Stromal cell of bone marrow (primary cell): ENCODE measurements around the gene ABCB8.
A peak's percentile ranks its signal among the peaks of the same experiment; 100 is the strongest.
"Not testable (repeated sequence)": the region's sequence is repeated elsewhere in the genome, so short reads cannot be mapped to it uniquely, and the experiment has no call there.

Experiments
- DNase-seq: peaks from one replicate; pipeline ENCODE4 v3.0.0-alpha.2; 2012; ENCODE audit warnings: low read depth

ABCB8 gene

DNA sequence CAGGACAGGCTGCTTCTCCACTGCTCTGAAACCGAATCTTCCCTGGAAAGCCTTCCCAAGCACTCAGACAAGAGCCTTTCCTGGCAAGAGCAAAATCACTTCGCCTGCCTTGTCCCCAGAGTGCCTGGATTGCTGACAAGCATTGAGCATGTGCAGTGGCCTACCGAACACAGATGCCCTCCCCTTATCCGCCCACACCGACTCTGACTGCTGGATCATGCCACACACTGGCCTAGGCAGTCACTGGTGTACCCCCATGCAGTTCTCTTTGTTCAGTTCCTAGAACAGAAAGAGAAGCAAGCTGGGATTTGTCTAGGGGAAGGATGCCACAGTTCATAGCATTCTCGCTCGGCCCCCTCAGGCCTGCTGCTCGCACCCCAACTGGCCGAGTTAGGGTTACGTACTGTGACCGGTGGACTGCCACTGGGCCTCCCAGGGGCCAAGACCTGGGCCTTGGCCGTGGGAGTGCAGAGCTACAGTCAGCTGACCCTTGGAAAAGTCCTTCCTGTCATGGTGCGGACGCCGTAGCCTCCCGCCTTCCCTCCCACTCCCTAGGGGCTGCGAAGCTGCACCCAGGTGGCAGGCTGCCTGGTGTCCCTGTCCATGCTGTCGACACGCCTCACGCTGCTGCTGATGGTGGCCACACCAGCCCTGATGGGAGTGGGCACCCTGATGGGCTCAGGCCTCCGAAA, 6.9 kb downstream of the ABCB8 start:
- no peak for DNase-seq

DNA sequence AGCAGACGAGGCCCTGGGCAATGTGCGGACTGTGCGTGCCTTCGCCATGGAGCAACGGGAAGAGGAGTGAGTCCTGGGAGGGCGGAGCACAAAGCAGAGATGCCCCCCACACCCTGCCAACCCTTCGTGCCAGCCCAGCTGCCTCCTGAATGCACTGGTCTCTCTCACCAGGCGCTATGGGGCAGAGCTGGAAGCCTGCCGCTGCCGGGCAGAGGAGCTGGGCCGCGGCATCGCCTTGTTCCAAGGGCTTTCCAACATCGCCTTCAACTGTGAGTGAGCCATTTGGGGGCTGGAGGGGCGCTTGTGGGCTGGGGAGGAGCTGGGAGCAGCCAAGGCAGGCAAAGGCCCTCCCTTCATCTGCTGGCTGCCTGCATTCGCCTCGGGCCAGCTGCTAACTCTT, 7.7 kb downstream of the ABCB8 start:
- DNase-seq: no peak

DNA sequence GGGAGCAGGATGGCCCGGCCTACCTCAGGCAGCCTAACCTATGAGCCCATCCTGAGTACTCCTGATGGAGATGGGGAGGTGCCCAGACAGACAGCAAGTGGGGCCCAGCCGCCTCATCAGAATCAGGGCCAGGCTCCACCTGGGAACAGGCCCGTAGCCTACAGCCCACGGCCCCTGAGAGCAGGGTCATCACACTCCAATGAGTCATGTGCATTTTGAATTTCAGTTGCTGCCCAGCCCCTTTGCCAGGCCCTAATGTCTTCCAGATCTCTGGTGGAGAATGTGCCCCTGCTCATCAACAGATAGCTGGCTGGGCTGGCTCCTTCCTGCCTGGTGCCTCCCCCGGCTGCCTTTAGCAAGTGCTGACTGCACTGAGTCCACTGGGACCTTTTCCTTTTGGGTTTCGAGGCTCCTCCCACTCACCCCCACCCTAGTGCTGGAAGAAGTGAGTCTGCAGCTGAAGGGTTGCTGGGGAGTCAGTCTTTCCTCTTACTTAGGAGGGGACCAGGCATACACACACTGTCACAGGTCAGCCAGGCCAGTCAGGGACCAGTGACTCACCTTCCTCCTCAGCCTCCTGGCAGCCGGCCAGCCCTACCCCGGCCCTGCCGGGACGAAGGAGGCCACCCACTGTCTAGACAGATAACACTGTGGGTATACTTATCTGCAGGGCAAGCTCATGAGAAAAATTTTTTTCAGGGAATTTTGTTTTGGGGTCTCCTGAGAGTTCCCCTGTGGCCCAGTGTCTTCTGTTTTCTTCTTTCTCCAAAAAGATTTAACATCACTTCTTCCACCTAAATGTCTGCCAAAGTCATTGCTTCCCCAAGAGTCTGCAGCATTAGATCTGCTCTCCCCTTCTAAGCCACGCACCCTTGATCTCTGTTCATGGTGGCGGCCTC, 10.9 kb downstream of the ABCB8 start:
- DNase-seq: peak; percentile 94

DNA sequence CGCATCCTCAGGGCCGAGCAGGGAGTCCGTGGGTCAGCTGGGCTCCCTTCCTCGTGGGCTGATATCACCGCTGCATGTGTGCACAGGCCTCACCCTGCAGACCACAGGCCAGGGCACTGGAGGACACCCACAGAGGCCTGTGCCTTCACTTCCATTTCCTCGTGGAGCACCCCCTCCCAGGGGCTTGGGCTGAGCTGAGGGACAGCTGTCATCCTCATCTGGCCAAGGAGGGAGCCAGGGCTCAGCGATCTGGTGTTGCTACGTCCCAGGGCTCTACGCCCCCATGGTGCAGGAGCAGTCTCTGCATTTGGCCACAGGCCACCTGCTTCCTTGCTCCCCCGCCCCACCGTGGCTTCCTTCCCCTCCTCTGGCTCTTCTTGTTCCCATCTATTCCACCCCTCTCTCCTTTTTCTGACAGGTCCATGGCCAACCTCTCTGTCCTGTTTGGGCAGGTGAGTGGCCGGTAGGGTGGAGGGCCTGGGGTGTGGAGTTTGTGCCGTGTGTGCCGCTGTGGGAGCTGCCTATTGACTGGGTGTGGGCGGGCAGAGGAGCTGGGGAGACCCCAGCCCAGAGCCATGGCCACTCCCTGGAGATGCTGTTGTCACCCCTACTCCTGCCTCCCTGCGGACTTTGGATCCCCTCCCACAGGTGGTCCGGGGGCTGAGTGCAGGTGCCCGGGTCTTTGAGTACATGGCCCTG, 11.7 kb downstream of the ABCB8 start:
- DNase-seq: no peak

DNA sequence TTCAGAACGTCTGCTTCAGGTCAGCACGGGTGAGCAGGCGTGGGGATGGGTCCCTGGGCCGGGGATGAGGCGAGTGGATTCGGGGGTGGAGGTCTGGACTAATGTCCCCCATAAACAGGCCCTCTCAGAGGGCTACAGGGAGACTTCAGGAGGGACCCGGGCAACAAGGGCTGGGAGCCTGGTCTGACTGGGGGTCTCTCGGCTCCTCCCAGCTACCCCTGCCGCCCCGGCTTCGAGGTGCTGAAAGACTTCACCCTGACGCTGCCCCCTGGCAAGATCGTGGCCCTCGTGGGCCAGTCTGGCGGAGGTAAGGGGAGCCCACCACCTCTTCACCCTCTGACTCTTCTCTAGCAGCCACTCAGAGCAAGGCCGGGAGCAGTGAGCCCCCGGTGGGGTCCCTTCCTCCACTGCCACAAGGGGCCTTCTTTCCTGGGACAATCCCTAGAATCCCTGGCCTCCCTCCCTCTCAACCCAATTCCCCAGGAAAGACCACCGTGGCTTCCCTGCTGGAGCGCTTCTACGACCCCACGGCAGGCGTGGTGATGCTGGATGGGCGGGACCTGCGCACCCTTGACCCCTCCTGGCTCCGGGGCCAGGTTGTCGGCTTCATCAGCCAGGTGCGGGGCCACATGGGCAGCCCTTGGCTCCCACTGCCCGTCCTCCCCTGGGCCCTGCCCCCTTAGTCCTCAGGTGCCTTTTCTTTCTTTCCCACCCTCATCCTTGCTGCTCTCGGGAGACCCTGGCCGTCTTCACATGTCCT, 12.5 kb downstream of the ABCB8 start:
- DNase-seq: no peak

DNA sequence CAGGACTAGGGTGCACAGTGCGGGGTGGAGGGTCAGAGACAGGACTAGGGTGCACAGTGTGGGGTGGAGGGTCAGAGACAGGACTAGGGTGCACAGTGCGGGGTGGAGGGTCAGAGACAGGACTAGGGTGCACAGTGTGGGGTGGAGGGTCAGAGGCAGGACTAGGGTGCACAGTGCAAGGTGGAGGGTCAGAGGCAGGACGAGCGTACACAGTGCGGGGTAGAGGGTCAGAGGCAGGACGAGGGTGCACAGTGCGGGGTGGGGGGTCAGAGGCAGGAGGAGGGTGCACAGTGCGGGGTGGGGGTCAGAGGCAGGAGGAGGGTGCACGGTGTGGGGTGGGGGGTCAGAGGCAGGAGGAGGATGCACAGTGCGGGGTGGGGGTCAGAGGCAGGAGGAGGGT, 15.2 kb downstream of the ABCB8 start:
- not testable (repeated sequence) for DNase-seq

DNA sequence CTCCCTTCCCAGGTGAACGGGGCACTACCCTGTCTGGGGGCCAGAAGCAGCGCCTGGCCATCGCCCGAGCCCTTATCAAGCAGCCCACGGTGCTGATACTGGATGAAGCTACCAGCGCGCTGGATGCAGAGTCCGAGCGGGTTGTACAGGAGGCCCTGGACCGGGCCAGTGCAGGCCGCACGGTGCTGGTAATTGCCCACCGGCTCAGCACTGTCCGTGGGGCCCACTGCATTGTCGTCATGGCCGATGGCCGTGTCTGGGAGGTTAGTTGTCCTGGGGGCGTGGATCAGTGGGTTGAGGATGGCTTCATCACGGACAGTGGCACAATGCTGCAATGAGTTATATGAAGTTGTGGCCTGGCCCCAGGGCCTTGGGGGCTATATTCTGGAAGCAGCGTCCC, 15.7 kb downstream of the ABCB8 start:
- no peak for DNase-seq

DNA sequence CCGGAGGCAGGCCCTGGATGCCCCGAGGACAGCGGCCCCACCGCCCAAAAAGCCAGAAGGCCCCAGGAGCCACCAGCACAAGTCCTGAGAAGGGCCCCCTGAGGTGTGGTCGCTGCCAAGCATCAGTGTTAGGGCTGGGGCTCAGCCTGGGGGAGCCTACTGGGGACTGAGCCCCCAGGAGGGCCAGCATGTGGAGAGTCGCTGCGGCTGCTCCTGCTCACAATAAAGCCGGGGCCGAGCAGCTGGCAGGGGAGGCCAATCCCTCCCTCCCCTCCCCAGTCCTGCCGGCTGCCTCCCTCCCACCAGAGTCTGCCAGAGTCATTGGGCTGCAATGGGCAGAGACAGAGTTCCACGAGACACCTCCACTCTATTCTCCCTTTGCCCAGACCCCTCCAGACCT, 17.0 kb downstream of the ABCB8 start:
- no peak for DNase-seq

DNA sequence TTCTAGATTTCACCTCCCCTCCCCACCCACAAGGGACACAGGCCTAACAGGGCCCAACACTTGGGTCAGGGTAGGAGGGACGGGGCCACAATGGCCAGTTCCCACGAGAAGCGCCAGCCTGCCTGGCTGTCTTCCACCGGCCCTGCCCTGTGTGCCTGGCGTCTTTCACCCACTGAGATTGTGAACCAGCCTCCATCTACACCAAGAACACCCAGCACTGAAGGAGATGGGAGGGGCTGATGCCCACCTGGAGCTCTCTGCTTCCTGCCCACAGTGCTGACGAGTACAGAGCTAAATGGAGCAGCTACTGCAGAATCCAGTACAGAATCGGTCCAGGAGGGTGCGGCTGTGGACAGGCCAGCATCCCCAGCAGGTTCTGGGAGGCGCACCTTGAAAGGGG, 17.7 kb downstream of the ABCB8 start:
- DNase-seq: no peak

DNA sequence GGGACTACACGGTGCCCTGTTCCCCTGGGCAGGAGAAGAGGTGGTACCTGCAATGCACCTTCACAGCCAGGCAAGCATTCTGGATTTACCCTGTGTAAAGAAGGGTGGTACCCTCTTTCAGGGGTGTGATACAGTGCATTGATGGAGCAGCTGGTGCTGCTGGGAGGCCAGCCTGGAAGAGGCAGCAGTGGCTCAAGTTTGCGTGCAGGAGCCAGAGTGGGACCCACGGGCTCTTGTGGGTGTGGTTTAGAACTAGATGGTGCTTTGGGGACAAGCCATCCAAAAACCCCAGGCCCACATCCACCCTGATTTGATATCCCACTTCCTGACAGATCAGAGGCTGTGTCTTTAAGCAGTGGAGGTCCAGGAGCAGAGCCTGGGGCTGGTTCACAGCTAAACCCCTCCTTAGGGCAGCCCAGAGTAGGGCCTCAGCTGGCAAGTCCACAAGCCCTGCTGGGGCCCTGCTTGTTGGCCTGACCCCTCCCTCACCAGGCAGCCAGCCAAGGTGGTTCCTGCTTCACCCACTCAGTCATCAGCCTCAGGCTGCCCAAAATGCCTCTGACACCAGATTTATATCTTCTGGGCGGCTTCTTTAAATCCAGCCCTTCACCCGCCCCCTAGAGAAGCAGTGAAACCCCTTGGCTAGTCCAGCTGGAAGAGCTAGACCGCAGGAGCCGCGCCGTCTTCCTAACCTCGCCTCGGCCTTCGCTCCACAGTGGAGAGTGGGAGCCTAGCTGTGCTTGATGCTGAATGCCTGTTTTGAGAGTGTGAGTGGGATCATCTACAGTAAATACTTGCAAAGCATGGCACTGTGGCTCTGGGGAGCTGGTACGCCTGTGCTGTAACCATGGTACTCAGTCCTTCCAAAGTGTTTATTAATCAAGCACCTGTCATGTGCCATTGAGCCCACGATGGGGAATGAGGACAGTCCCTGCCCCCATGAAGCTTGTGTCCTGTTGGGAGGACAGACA, 18.6 kb downstream of the ABCB8 start:
- peak; percentile 64 for DNase-seq

DNA sequence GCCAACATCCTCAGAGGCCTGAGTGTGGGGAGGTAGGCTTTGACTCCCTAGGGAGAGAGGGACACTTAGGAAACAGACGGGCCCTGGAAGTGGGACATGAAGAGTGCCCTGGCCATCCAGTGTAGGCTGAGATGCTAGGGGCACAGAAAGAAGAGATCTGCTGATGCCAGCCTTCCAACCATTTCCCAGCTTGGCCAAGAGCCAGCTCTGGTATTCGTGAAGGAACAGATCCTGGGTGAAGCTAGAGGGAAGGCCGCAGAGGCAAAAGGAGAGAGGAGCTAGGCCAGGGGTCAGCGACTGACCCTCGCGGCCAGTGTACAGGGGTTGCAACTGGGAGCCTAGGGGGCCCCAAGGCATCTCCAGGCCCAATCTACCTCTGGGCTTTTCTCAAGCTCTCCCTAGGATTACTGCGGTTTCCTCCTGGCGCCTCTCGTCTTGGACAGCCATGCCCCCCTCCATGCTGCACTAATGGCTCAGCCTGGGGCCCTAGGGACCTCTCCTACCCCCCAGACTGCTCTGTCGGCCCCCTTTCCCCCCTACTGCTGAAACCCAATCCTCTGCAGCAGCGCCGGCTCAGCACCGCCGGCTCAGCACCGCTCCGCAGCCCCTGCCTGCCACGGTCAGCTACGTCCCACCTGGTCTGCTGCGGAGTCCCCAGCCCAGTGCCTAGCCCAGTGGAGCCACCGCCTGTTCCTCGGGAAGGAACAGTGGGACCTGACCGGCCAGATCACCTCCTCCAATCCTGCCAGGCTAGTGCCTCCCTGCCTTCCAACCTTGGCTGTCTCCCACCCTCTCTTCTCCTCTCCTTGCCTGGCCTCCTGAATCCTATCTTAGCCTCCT, 19.9 kb downstream of the ABCB8 start, which contains the start of gene ASIC3:
ASIC3 (plus strand) TSS at position 556 of the 840 bp plus-strand sequence. CDS start 355 bp downstream, outside the sequence.
- DNase-seq: no peak

DNA sequence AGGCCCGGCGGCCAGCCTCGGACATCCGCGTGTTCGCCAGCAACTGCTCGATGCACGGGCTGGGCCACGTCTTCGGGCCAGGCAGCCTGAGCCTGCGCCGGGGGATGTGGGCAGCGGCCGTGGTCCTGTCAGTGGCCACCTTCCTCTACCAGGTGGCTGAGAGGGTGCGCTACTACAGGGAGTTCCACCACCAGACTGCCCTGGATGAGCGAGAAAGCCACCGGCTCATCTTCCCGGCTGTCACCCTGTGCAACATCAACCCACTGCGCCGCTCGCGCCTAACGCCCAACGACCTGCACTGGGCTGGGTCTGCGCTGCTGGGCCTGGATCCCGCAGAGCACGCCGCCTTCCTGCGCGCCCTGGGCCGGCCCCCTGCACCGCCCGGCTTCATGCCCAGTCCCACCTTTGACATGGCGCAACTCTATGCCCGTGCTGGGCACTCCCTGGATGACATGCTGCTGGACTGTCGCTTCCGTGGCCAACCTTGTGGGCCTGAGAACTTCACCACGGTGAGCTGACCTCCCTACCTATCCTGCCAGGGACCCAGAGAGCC, 20.7 kb downstream of the ABCB8 start:
- no peak for DNase-seq

DNA sequence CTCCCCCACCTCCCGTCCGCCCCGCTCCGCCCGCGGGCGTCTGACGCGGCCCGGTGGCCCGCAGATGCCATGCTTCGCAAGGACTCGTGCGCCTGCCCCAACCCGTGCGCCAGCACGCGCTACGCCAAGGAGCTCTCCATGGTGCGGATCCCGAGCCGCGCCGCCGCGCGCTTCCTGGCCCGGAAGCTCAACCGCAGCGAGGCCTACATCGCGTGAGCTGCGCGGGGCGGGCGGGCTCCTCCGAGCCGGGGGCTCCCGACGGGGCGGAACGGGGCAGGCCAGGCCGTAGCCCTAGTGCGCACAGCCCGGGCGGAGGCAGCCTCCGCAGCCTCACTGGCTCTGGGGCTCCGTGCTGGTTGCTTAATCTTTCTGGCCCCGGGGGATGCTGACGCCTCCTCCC, 22.9 kb downstream of the ABCB8 start:
- DNase-seq: no peak

DNA sequence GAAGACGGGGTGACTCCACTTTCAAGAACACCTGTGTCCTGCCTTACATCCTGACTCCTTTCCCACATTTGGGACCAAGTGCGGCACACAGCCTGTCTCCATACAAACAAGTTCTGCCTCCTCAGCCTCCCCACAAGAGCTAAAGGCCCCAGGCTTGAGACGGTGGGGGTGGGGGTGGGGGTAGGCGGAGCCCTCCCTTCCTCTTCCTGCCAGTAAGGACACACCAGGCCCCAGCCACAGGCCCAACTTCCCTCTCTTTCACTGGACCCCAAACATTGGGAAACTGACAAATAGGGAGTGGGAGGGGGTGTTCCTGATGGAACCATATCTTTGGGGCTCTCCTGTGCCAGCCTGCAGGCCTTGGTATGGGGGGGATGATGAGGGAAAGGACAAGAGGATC, 24.8 kb downstream of the ABCB8 start:
- DNase-seq: no peak

DNA sequence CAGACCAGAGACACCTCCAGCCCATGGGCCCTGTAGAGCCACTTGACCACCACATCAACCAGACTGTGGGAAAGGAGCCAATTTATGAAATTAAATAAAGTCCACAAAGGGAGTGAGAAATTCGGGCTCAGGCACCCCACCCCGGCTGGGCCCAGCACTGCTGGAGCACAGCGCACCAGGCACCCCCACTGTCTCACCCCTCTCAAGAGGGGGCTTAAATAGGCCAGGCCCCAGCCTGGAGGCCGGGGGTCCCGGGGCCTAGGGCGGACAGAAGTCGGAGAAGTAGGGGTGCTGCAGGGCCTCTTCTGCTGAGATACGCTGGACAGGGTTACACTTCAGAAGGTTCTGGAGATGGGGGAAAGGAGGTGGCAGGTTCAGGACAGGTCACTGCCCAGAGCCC, 25.5 kb downstream of the ABCB8 start:
- DNase-seq: no peak

DNA sequence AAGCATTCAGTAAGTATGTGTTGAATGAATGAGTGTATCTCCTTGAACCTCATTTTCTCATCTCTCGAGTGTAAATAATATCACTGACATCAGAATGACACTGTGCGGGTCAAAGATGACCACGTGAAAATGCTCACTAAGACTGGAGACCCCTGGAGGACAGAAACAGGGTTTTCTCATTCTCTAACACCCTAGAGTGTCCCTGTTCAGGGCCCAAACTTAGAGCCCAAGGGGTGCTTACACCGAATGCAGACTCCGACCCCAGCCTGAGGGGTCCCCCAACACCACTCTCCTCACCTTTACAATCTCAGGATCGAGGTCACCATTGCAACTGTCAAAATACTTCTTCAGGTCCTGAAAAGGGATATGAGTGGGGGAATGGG, 28.0 kb downstream of the ABCB8 start:
- no peak for DNase-seq

DNA sequence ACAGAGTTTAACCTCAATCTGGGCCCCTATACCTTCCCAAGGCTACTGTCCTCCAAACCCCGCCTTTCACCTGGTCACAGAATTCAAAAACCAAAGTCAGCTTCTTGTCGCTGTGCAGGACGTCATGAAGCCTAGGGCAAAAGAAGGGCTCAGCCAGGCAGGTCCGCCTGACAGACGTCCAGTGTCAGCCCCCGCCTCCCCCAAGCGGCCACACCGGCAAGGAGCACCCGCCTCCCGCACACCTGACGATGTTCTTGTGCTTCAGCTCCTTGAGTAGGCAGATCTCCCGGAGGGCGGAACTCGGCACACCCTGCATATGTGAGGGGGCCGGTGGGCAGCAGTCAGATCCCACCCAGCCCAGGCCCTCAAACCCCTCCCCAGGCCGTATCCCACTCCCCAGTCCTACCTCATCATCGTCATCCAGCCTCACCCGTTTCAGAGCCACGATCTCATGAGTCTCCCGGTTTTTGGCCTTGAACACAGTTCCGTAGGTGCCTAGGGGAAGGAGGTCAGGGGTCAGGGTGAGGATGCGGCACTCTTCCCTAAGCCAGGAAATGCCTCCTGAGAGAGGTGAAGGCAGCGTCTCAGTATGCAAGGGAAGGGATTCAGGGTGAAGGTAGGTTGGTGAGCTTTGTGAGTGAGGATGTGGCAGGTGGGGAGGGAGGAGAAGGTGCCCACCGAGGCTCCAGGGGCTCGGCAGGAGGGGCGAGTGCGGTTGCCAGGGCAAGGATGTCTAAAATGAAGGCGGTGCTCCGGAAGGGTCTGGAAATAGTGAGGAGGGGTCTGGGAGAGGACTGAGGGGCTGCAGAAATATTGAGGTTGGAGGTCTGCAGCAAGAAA, 28.6 kb downstream of the ABCB8 start:
- no peak for DNase-seq

DNA sequence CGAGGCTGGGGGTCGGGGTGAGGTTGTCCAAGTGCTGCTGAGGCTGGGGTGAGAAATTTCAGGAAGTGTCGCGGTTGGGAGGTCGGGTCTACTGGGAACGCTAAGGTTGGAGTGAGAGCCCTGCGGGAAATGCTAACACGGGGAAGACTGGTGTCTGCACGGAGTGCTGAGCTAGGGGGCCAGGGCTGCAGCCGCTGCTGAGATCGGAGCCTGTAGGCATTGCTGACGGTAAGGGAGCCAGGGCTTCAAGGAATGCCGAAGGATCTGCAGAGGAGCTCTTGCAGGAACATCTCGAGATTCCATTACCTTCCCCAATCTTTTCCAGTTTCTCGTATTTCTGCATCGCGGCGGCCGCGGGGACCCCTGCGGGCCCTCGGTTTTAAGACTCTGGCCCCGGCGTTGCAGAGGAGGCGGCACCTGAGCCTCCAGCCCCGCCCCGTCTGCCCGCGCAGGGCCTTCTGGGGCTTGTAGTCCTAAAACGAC, 29.3 kb downstream of the ABCB8 start, which contains the start of gene CDK5:
CDK5 (minus strand) TSS at position 392 of the 483 bp plus-strand sequence; CDS start at position 343, 49 bp downstream.
- DNase-seq: no peak
